GM23338 (cell line): ENCODE measurements around the gene NDP. TPM values are rescaled to one million over a fixed set of nuclear protein-coding genes. Genes with fewer than 3 reads are reported as not detected.

ENCODE experiments used
- ATAC-seq: fragments of 200-7000 bp; cut with Tn5 transposase; 3 replicates; pipeline ENCODE4 v1.9.1; 2020
- DNase-seq: peaks from one replicate; pipeline ENCODE4 v3.0.0-alpha.2; 2015; ENCODE audit warnings: low spot score
- H2AFZ ChIP-seq: fragments of 200-600 bp; sonication (generic); 2 replicates; pipeline ENCODE4 v1.8.0; 2016; ENCODE audit warnings: antibody characterized with exemption, mild to moderate bottlenecking, moderate library complexity
- H3F3A ChIP-seq: fragments of 200-600 bp; sonication (generic); replicated peaks from 2 replicates; pipeline ENCODE4 v1.8.0; 2017; ENCODE audit warnings: antibody characterized with exemption, mixed run types, low read depth
- H3K27ac ChIP-seq: fragments of 200-600 bp; sonication (generic); 2 replicates; pipeline ENCODE4 v1.6.1; 2016; ENCODE audit warnings: low read depth
- H3K27me3 ChIP-seq: fragments of 200-600 bp; sonication (generic); 2 replicates; pipeline ENCODE4 v1.8.0; 2016; ENCODE audit warnings: mild to moderate bottlenecking, mixed run types, moderate library complexity; ENCODE audit not compliant: insufficient read depth
- H3K36me3 ChIP-seq: fragments of 200-600 bp; sonication (generic); 2 replicates; pipeline ENCODE4 v1.8.0; 2016; ENCODE audit warnings: mild to moderate bottlenecking; ENCODE audit not compliant: insufficient read depth
- H3K4me1 ChIP-seq: fragments of 200-600 bp; sonication (generic); 2 replicates; pipeline ENCODE4 v1.8.0; 2016; ENCODE audit warnings: mild to moderate bottlenecking, moderate library complexity; ENCODE audit not compliant: insufficient read depth
- H3K4me2 ChIP-seq: fragments of 200-600 bp; sonication (generic); 2 replicates; pipeline ENCODE4 v1.7.1; 2017; ENCODE audit warnings: mixed run types
- H3K4me3 ChIP-seq: fragments of 200-600 bp; sonication (generic); 2 replicates; pipeline ENCODE4 v1.6.1; 2016; ENCODE audit warnings: mixed run types
- H3K79me2 ChIP-seq: fragments of 200-600 bp; sonication (generic); replicated peaks from 2 replicates; pipeline ENCODE4 v1.8.0; 2017; ENCODE audit warnings: mild to moderate bottlenecking; ENCODE audit not compliant: insufficient read depth
- H3K9me2 ChIP-seq: fragments of 200-600 bp; sonication (generic); 2 replicates; pipeline ENCODE4 v1.8.0; 2017; ENCODE audit not compliant: insufficient read depth
- H4K20me1 ChIP-seq: fragments of 200-600 bp; sonication (generic); replicated peaks from 2 replicates; pipeline ENCODE4 v1.8.0; 2017; ENCODE audit warnings: mild to moderate bottlenecking; ENCODE audit not compliant: insufficient read depth
- H3K27ac Mint-ChIP-seq: 2 replicates; pipeline ENCODE4 v1.8.0; 2020; ENCODE audit warnings: inconsistent platforms, mild to moderate bottlenecking, moderate library complexity, mixed read lengths
- H3K27me3 Mint-ChIP-seq: 3 replicates; pipeline ENCODE4 v1.8.0; 2022; ENCODE audit warnings: low read depth, mild to moderate bottlenecking, moderate library complexity, mixed read lengths, inconsistent platforms; ENCODE audit not compliant: insufficient read depth, poor library complexity
- H3K36me3 Mint-ChIP-seq: 3 replicates; pipeline ENCODE4 v1.8.0; 2021; ENCODE audit warnings: low read depth, mild to moderate bottlenecking, inconsistent platforms, moderate library complexity, mixed read lengths
- H3K4me1 Mint-ChIP-seq: 3 replicates; pipeline ENCODE4 v1.8.0; 2020; ENCODE audit warnings: mild to moderate bottlenecking, inconsistent platforms, mixed read lengths
- H3K4me3 Mint-ChIP-seq: 3 replicates; pipeline ENCODE4 v1.8.0; 2021; ENCODE audit warnings: moderate library complexity, mild to moderate bottlenecking, inconsistent platforms, mixed read lengths
- H3K9me3 Mint-ChIP-seq: 3 replicates; pipeline ENCODE4 v1.8.0; 2020; ENCODE audit warnings: moderate library complexity, mild to moderate bottlenecking, inconsistent platforms, mixed read lengths
- CREB1 ChIP-seq: fragments of 250-450 bp; sonication (Bioruptor Pico); IDR thresholded peaks from 2 replicates; pipeline ENCODE4 v1.5.0; 2020; ENCODE audit warnings: low read depth, mild to moderate bottlenecking, moderate library complexity
- EZH2phosphoT487 ChIP-seq: fragments of 200-600 bp; sonication (generic); IDR thresholded peaks from one replicate; pipeline ENCODE4 v1.8.1; 2018; ENCODE audit warnings: antibody characterized with exemption; ENCODE audit not compliant: unreplicated experiment
- JUNB ChIP-seq: IDR thresholded peaks from one replicate; pipeline ENCODE4 v1.6.1; 2016; ENCODE audit warnings: antibody characterized with exemption; ENCODE audit not compliant: unreplicated experiment
- POLR2AphosphoS5 ChIP-seq: IDR thresholded peaks from 2 replicates; pipeline ENCODE4 v1.6.1; 2016; ENCODE audit warnings: antibody characterized with exemption, low read depth
- STAT1 ChIP-seq: IDR thresholded peaks from one replicate; pipeline ENCODE4 v1.6.1; 2016; ENCODE audit warnings: antibody characterized with exemption; ENCODE audit not compliant: unreplicated experiment
- ZNF331 ChIP-seq: fragments of 250-450 bp; sonication (Bioruptor Pico); IDR thresholded peaks from 2 replicates; pipeline ENCODE4 v1.5.0; 2020; ENCODE audit warnings: low read depth, mild to moderate bottlenecking, moderate library complexity
- polyA plus RNA-seq: library from polyadenylated mRNA; unstranded; fragments of >200 nt; fragmentation: Nextera tagmentation; extraction: Ambion mirVana; gene quantifications from 2 replicates; pipeline ENCODE4 v1.2.1, GENCODE V29; 2016
- total RNA-seq: library from RNA; depleted of rRNA; stranded (reverse); fragments of >200 nt; shearing (Covaris generic); gene quantifications from 2 replicates; pipeline ENCODE4 v1.2.3, GENCODE V29; 2014
- TF ChIP-seq, protein P1 (sequence below): fragments of 250-450 bp; sonication (Bioruptor Pico); IDR thresholded peaks from 2 replicates; pipeline ENCODE4 v1.5.0; 2020; ENCODE audit warnings: mild to moderate bottlenecking, moderate library complexity
- TF ChIP-seq, protein P2 (sequence below): IDR thresholded peaks from 2 replicates; pipeline ENCODE4 v1.6.1; 2016; ENCODE audit warnings: antibody characterized with exemption
- TF ChIP-seq, protein P3 (sequence below), 2 experiments: fragments of 200-600 bp in 1 of 2; sonication (generic) in 1 of 2; conservative IDR thresholded peaks; 2 replicates each; pipeline versions ENCODE4 v1.5.1 to v1.6.1; 2016 to 2017; ENCODE audit warnings: antibody characterized with exemption in 2 of 2, low read depth in 2 of 2, mild to moderate bottlenecking in 2 of 2, moderate library complexity in 1 of 2
- TF ChIP-seq, protein P4 (sequence below): IDR thresholded peaks from one replicate; pipeline ENCODE4 v1.6.1; 2018; ENCODE audit warnings: antibody characterized with exemption; ENCODE audit not compliant: unreplicated experiment

NDP gene
- total and polyA plus RNA-seq, 2 experiments from 2014 or later = 0.14 TPM; not detected in 1

DNA sequence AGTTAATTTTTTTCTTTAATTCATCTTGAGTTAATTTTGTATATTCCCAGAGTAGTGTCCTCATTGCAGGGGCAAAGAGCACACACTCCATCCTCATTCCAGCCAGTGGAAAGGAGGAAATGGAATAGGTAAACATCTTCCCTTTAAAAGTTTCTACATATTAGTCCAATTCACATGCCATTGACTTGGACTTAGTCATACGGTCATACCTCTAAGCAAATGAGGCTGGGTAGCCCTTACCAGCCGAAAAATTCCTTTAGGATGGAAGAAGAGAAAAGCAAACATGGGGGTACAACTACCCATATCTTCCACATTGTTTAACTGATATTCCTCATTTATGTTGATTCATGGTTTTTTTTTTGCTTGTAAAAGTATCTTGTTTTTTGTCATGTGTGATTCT, 37.4 kb upstream of the NDP start (continued):
- TF ChIP-seq, protein P1, sequence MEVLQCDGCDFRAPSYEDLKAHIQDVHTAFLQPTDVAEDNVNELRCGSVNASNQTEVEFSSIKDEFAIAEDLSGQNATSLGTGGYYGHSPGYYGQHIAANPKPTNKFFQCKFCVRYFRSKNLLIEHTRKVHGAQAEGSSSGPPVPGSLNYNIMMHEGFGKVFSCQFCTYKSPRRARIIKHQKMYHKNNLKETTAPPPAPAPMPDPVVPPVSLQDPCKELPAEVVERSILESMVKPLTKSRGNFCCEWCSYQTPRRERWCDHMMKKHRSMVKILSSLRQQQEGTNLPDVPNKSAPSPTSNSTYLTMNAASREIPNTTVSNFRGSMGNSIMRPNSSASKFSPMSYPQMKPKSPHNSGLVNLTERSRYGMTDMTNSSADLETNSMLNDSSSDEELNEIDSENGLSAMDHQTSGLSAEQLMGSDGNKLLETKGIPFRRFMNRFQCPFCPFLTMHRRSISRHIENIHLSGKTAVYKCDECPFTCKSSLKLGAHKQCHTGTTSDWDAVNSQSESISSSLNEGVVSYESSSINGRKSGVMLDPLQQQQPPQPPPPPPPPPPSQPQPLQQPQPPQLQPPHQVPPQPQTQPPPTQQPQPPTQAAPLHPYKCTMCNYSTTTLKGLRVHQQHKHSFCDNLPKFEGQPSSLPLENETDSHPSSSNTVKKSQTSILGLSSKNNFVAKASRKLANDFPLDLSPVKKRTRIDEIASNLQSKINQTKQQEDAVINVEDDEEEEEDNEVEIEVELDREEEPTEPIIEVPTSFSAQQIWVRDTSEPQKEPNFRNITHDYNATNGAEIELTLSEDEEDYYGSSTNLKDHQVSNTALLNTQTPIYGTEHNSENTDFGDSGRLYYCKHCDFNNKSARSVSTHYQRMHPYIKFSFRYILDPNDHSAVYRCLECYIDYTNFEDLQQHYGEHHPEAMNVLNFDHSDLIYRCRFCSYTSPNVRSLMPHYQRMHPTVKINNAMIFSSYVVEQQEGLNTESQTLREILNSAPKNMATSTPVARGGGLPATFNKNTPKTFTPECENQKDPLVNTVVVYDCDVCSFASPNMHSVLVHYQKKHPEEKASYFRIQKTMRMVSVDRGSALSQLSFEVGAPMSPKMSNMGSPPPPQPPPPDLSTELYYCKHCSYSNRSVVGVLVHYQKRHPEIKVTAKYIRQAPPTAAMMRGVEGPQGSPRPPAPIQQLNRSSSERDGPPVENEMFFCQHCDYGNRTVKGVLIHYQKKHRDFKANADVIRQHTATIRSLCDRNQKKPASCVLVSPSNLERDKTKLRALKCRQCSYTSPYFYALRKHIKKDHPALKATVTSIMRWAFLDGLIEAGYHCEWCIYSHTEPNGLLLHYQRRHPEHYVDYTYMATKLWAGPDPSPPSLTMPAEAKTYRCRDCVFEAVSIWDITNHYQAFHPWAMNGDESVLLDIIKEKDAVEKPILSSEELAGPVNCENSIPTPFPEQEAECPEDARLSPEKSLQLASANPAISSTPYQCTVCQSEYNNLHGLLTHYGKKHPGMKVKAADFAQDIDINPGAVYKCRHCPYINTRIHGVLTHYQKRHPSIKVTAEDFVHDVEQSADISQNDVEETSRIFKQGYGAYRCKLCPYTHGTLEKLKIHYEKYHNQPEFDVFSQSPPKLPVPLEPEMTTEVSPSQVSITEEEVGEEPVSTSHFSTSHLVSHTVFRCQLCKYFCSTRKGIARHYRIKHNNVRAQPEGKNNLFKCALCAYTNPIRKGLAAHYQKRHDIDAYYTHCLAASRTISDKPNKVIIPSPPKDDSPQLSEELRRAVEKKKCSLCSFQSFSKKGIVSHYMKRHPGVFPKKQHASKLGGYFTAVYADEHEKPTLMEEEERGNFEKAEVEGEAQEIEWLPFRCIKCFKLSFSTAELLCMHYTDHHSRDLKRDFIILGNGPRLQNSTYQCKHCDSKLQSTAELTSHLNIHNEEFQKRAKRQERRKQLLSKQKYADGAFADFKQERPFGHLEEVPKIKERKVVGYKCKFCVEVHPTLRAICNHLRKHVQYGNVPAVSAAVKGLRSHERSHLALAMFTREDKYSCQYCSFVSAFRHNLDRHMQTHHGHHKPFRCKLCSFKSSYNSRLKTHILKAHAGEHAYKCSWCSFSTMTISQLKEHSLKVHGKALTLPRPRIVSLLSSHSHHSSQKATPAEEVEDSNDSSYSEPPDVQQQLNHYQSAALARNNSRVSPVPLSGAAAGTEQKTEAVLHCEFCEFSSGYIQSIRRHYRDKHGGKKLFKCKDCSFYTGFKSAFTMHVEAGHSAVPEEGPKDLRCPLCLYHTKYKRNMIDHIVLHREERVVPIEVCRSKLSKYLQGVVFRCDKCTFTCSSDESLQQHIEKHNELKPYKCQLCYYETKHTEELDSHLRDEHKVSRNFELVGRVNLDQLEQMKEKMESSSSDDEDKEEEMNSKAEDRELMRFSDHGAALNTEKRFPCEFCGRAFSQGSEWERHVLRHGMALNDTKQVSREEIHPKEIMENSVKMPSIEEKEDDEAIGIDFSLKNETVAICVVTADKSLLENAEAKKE (CRISPR knock-in tag) = no peak
- no peak for TF ChIP-seq JUNB
- no peak for TF ChIP-seq STAT1
- TF ChIP-seq, protein P2, sequence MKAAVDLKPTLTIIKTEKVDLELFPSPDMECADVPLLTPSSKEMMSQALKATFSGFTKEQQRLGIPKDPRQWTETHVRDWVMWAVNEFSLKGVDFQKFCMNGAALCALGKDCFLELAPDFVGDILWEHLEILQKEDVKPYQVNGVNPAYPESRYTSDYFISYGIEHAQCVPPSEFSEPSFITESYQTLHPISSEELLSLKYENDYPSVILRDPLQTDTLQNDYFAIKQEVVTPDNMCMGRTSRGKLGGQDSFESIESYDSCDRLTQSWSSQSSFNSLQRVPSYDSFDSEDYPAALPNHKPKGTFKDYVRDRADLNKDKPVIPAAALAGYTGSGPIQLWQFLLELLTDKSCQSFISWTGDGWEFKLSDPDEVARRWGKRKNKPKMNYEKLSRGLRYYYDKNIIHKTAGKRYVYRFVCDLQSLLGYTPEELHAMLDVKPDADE = no peak

DNA sequence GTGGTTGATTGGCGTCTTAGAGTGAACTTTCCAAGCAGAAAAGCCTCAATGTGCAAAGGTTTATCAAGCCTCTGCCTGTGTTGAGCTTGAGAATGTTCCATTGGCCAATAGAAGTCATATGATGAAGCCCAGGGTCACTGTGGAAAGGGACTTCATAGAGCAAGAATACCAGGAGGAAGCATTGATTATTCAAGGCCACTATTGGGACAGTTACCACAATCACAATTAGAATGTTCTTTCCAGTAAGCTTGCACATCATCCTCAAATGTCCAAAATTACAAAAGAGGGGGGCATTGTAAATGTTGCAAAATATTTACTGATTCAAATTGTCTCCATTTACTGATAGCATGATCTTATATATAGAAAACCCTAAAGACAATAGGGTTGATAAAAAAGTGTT, 32.9 kb upstream of the NDP start:
- no peaks in the 10 kb centered on the region for H3K79me2 ChIP-seq
- no peak overlapping the region for H3K27ac ChIP-seq
- H3F3A ChIP-seq = no peaks in the 10 kb centered on the region
- no peaks in the 10 kb centered on the region for H3K27me3 ChIP-seq
- H3K9me2 ChIP-seq = no peaks in the 10 kb centered on the region
- DNase-seq = no peak
- H4K20me1 ChIP-seq = no peaks in the 10 kb centered on the region
- Mint-ChIP-seq H3K27ac (no peak overlapping the region), H3K4me1 (no peaks in the 10 kb centered on the region), H3K9me3 (no peaks in the 10 kb centered on the region), H3K27me3 (no peaks in the 10 kb centered on the region), H3K4me3 (no peak overlapping the region), H3K36me3 (no peaks in the 10 kb centered on the region)
- no peaks in the 10 kb centered on the region for H3K36me3 ChIP-seq
- no peak for ATAC-seq
- H3K4me3 ChIP-seq = no peak overlapping the region
- no peak overlapping the region for H2AFZ ChIP-seq
- H3K4me1 ChIP-seq = no peaks in the 10 kb centered on the region
- H3K4me2 ChIP-seq = no peak overlapping the region
- TF ChIP-seq, protein P3, sequence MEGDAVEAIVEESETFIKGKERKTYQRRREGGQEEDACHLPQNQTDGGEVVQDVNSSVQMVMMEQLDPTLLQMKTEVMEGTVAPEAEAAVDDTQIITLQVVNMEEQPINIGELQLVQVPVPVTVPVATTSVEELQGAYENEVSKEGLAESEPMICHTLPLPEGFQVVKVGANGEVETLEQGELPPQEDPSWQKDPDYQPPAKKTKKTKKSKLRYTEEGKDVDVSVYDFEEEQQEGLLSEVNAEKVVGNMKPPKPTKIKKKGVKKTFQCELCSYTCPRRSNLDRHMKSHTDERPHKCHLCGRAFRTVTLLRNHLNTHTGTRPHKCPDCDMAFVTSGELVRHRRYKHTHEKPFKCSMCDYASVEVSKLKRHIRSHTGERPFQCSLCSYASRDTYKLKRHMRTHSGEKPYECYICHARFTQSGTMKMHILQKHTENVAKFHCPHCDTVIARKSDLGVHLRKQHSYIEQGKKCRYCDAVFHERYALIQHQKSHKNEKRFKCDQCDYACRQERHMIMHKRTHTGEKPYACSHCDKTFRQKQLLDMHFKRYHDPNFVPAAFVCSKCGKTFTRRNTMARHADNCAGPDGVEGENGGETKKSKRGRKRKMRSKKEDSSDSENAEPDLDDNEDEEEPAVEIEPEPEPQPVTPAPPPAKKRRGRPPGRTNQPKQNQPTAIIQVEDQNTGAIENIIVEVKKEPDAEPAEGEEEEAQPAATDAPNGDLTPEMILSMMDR (conservative IDR thresholded peaks at IDR 0.05; ENCODE audit: low read depth in 2 of 2) = no peak
- TF ChIP-seq ZNF331 (no peak), CREB1 (CRISPR knock-in tag) (no peak), JUNB (no peak), POLR2AphosphoS5 (no peak), EZH2phosphoT487 (no peak)
- TF ChIP-seq, protein P4, sequence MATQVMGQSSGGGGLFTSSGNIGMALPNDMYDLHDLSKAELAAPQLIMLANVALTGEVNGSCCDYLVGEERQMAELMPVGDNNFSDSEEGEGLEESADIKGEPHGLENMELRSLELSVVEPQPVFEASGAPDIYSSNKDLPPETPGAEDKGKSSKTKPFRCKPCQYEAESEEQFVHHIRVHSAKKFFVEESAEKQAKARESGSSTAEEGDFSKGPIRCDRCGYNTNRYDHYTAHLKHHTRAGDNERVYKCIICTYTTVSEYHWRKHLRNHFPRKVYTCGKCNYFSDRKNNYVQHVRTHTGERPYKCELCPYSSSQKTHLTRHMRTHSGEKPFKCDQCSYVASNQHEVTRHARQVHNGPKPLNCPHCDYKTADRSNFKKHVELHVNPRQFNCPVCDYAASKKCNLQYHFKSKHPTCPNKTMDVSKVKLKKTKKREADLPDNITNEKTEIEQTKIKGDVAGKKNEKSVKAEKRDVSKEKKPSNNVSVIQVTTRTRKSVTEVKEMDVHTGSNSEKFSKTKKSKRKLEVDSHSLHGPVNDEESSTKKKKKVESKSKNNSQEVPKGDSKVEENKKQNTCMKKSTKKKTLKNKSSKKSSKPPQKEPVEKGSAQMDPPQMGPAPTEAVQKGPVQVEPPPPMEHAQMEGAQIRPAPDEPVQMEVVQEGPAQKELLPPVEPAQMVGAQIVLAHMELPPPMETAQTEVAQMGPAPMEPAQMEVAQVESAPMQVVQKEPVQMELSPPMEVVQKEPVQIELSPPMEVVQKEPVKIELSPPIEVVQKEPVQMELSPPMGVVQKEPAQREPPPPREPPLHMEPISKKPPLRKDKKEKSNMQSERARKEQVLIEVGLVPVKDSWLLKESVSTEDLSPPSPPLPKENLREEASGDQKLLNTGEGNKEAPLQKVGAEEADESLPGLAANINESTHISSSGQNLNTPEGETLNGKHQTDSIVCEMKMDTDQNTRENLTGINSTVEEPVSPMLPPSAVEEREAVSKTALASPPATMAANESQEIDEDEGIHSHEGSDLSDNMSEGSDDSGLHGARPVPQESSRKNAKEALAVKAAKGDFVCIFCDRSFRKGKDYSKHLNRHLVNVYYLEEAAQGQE = no peak
